Vagina (tissue), 2 donors: ENCODE data around the gene ZWINT. TPM values are rescaled to one million over a fixed set of nuclear protein-coding genes. Genes with fewer than 3 reads are reported as not detected.

Source experiments
- DNase-seq, 2 donors: peaks; one replicate each; pipeline ENCODE4 v3.0.0-alpha.2; 2017; ENCODE audit errors: extremely low spot score in 2 of 2
- H3K27ac ChIP-seq: fragments of 200-600 bp; sonication (generic); one replicate; pipeline ENCODE4 v1.5.1; 2019
- H3K27me3 ChIP-seq: fragments of 200-600 bp; sonication (generic); one replicate; pipeline ENCODE4 v1.5.1; 2019
- H3K36me3 ChIP-seq, 2 donors: fragments of 200-600 bp; sonication (generic); one replicate each; pipeline ENCODE4 v1.5.1; 2017 to 2019
- H3K4me1 ChIP-seq: fragments of 200-600 bp; sonication (generic); one replicate; pipeline ENCODE4 v1.5.1; 2019
- H3K4me3 ChIP-seq, 2 donors: fragments of 200-600 bp; sonication (generic); 1 replicate in 1 of 2; 2 replicates in 1 of 2; pipeline ENCODE4 v1.5.1; 2016 to 2019
- H3K9me3 ChIP-seq: fragments of 200-600 bp; sonication (generic); one replicate; pipeline ENCODE4 v1.5.1; 2019
- POLR2A ChIP-seq, 2 donors: fragments of 450-650 bp; IDR thresholded peaks; one replicate each; pipeline ENCODE4 v1.6.1; 2017; ENCODE audit warnings: antibody characterized with exemption in 2 of 2, mild to moderate bottlenecking in 2 of 2, moderate library complexity in 2 of 2
- POLR2AphosphoS5 ChIP-seq, 2 donors: sonication (generic); formaldehyde crosslinking; IDR thresholded peaks; one replicate each; pipeline ENCODE4 v1.9.0; 2017; ENCODE audit warnings: antibody characterized with exemption in 2 of 2, mild to moderate bottlenecking in 2 of 2, low read depth in 1 of 2; ENCODE audit not compliant: insufficient read depth in 1 of 2
- intact Hi-C: fragments of 100-400 bp; cut with DNase I; formaldehyde crosslinking; loops from one replicate; pipeline ENCODE4 v1.15.1; 2023
- total RNA-seq: library from RNA; depleted of rRNA; stranded (reverse); fragments of >200 nt; gene quantifications from one replicate; pipeline ENCODE4 v1.2.3, GENCODE V29; 2016
- TF ChIP-seq, protein P1 (sequence below), 3 experiments: fragments of 450-650 bp in 2 of 3; fragments of 200-600 bp in 1 of 3; sonication (generic) in 1 of 3; IDR thresholded peaks; one replicate each; pipeline ENCODE4 v1.5.1; 2017 to 2019; ENCODE audit warnings: antibody characterized with exemption in 3 of 3, mild to moderate bottlenecking in 2 of 3, moderate library complexity in 2 of 3

The ZWINT gene
- total RNA-seq, 1 donor from 2014 or later = 3.9 TPM

DNA sequence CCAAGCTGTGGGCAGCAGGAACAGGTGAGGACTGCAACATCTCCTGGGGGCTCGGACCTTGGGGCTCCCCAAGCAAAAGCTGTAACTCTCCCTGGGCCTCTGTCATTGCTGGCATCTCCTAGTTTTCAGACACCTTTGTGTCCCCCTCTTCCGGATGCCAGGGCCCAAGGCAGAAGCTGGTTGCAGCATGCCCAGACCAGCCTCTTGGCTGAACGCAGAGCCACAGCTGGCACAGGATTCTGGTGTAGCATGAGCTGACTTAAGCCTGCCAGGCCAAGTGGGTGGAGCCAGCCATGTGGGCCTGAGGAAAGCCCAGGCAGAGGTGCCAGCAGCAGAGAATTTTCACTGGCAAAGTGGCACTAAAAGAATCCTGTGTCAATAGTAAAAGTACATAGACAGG is 43.5 kb downstream of the ZWINT start:
- H3K4me1 ChIP-seq = no peaks in the 10 kb centered on the region
- no peak for DNase-seq
- H3K36me3 ChIP-seq = no peaks in the 10 kb centered on the region
- H3K9me3 ChIP-seq = no peaks in the 10 kb centered on the region
- H3K27ac ChIP-seq = no peak overlapping the region
- H3K27me3 ChIP-seq = no peaks in the 10 kb centered on the region
- intact Hi-C loops = loop anchor here (5.0 kb wide), 1 partner anchor 1700 kb away; no protein-coding TSS in a partner anchor
- H3K4me3 ChIP-seq = no peak overlapping the region
- TF ChIP-seq, protein P1, sequence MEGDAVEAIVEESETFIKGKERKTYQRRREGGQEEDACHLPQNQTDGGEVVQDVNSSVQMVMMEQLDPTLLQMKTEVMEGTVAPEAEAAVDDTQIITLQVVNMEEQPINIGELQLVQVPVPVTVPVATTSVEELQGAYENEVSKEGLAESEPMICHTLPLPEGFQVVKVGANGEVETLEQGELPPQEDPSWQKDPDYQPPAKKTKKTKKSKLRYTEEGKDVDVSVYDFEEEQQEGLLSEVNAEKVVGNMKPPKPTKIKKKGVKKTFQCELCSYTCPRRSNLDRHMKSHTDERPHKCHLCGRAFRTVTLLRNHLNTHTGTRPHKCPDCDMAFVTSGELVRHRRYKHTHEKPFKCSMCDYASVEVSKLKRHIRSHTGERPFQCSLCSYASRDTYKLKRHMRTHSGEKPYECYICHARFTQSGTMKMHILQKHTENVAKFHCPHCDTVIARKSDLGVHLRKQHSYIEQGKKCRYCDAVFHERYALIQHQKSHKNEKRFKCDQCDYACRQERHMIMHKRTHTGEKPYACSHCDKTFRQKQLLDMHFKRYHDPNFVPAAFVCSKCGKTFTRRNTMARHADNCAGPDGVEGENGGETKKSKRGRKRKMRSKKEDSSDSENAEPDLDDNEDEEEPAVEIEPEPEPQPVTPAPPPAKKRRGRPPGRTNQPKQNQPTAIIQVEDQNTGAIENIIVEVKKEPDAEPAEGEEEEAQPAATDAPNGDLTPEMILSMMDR (IDR thresholded peaks at IDR 0.05) = no peak
- TF ChIP-seq POLR2AphosphoS5 (IDR thresholded peaks at IDR 0.05; ENCODE audit: insufficient read depth in 1 of 2, low read depth in 1 of 2) (no peak), POLR2A (IDR thresholded peaks at IDR 0.05) (no peak)

- no peaks in the 10 kb centered on the region for H3K36me3 ChIP-seq
- DNase-seq = no peak
- H3K4me3 ChIP-seq = no peak overlapping the region
- H3K9me3 ChIP-seq = no peaks in the 10 kb centered on the region
- H3K27me3 ChIP-seq = no peaks in the 10 kb centered on the region
- intact Hi-C loops = loop anchor here (5.0 kb wide), 1 partner anchor 1701 kb away; no protein-coding TSS in a partner anchor
- TF ChIP-seq POLR2AphosphoS5 (IDR thresholded peaks at IDR 0.05; ENCODE audit: insufficient read depth in 1 of 2, low read depth in 1 of 2) = no peak
- TF ChIP-seq POLR2A (IDR thresholded peaks at IDR 0.05) = no peak
- H3K27ac ChIP-seq = no peak overlapping the region
- H3K4me1 ChIP-seq = no peaks in the 10 kb centered on the region
Measured at GRCh38 chr10:56316603-56317002, 44.5 kb downstream of the ZWINT start.
